Lower leg skin (tissue), 3 donors: ENCODE data around the gene PAX7.

Source experiments
- POLR2A ChIP-seq, 2 donors: fragments of 450-650 bp; IDR thresholded peaks; one replicate each; pipeline ENCODE4 v1.6.1; 2016 to 2017; ENCODE audit warnings: antibody characterized with exemption in 2 of 2, mild to moderate bottlenecking in 1 of 2, moderate library complexity in 1 of 2
- TF ChIP-seq, protein P1 (sequence below), 3 donors: fragments of 450-650 bp; IDR thresholded peaks; one replicate each; pipeline ENCODE4 v1.5.1; 2016; ENCODE audit warnings: antibody characterized with exemption in 3 of 3, mild to moderate bottlenecking in 3 of 3, moderate library complexity in 2 of 3

DNA sequence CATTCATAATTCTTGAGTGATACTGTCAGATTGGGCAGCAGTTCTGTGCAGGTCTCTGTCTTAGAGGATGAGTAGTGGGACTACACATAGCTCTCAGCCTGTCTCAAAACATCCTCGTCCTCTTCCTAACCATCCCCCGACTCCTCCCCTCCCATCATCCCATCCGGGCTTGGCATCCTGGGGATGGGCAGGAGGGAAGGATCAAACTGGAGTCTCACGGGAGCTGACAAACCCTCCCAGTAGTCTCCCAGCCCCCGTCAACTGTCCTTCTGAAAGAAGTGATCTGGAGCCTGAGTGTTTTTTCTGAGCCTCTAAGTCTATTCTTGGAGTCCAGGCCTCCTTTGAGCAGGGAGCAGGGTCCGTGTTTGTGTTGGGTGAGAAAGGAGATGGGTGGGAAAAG is 102.0 kb downstream of the PAX7 start:
- TF ChIP-seq, protein P1, sequence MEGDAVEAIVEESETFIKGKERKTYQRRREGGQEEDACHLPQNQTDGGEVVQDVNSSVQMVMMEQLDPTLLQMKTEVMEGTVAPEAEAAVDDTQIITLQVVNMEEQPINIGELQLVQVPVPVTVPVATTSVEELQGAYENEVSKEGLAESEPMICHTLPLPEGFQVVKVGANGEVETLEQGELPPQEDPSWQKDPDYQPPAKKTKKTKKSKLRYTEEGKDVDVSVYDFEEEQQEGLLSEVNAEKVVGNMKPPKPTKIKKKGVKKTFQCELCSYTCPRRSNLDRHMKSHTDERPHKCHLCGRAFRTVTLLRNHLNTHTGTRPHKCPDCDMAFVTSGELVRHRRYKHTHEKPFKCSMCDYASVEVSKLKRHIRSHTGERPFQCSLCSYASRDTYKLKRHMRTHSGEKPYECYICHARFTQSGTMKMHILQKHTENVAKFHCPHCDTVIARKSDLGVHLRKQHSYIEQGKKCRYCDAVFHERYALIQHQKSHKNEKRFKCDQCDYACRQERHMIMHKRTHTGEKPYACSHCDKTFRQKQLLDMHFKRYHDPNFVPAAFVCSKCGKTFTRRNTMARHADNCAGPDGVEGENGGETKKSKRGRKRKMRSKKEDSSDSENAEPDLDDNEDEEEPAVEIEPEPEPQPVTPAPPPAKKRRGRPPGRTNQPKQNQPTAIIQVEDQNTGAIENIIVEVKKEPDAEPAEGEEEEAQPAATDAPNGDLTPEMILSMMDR (IDR thresholded peaks at IDR 0.05), result no peak
- no peak for TF ChIP-seq POLR2A (IDR thresholded peaks at IDR 0.05)
